ENCODE measurements around the gene EHBP1.

Gene EHBP1

GRCh38 chr2:62944362-62944761 lies 238.8 kb downstream of the EHBP1 start:
- DNase-seq (ENCODE audit: low read depth in 2 of 2, low spot score in 1 of 2) = no peak

GRCh38 chr2:62947403-62947802 lies 241.9 kb downstream of the EHBP1 start:
- DNase-seq (ENCODE audit: low read depth in 2 of 2, low spot score in 1 of 2) = no peak

- DNase-seq (ENCODE audit: low read depth in 2 of 2, low spot score in 1 of 2) = no peak
Measured at GRCh38 chr2:62956651-62957050, 251.1 kb downstream of the EHBP1 start.

- no peak for DNase-seq (ENCODE audit: low read depth in 2 of 2, low spot score in 1 of 2)
Measured at GRCh38 chr2:62958206-62958605, 252.7 kb downstream of the EHBP1 start.

GRCh38 chr2:62964050-62964449 lies 258.5 kb downstream of the EHBP1 start:
- DNase-seq (ENCODE audit: low read depth in 2 of 2, low spot score in 1 of 2) = no peak

GRCh38 chr2:62964671-62965070 lies 259.2 kb downstream of the EHBP1 start:
- no peak for DNase-seq (ENCODE audit: low read depth in 2 of 2, low spot score in 1 of 2)

- no peak for DNase-seq (ENCODE audit: low read depth in 2 of 2, low spot score in 1 of 2)
Measured at GRCh38 chr2:62966991-62967390, 261.5 kb downstream of the EHBP1 start.

- no peak for DNase-seq (ENCODE audit: low read depth in 2 of 2, low spot score in 1 of 2)
Measured at GRCh38 chr2:62968168-62968567, 262.7 kb downstream of the EHBP1 start.

- no peak for DNase-seq (ENCODE audit: low read depth in 2 of 2, low spot score in 1 of 2)
Measured at GRCh38 chr2:62968668-62969067, 263.2 kb downstream of the EHBP1 start.

GRCh38 chr2:62971936-62972335 lies 266.4 kb downstream of the EHBP1 start:
- no peak for DNase-seq (ENCODE audit: low read depth in 2 of 2, low spot score in 1 of 2)

- DNase-seq (ENCODE audit: low read depth in 2 of 2, low spot score in 1 of 2) = no peak
Measured at GRCh38 chr2:62972601-62973000, 267.1 kb downstream of the EHBP1 start.

- no peak for DNase-seq (ENCODE audit: low read depth in 2 of 2, low spot score in 1 of 2)
Measured at GRCh38 chr2:62974999-62975398, 269.5 kb downstream of the EHBP1 start.

GRCh38 chr2:62991605-62992004 lies 286.1 kb downstream of the EHBP1 start:
- no peak for DNase-seq (ENCODE audit: low read depth in 2 of 2, low spot score in 1 of 2)

- DNase-seq (ENCODE audit: low read depth in 2 of 2, low spot score in 1 of 2) = no peak
Measured at GRCh38 chr2:62992561-62992960, 287.0 kb downstream of the EHBP1 start.

GRCh38 chr2:62994206-62994605 lies 288.7 kb downstream of the EHBP1 start:
- DNase-seq (ENCODE audit: low read depth in 2 of 2, low spot score in 1 of 2) = no peak

GRCh38 chr2:62996534-62997186 lies 291.1 kb downstream of the EHBP1 start:
- DNase-seq (ENCODE audit: low read depth in 2 of 2, low spot score in 1 of 2) = no peak

GRCh38 chr2:62998949-62999348 lies 293.4 kb downstream of the EHBP1 start:
- no peak for DNase-seq (ENCODE audit: low read depth in 2 of 2, low spot score in 1 of 2)

GRCh38 chr2:62999905-63000304 lies 294.4 kb downstream of the EHBP1 start:
- no peak for DNase-seq (ENCODE audit: low read depth in 2 of 2, low spot score in 1 of 2)

- no peak for DNase-seq (ENCODE audit: low read depth in 2 of 2, low spot score in 1 of 2)
Measured at GRCh38 chr2:63000801-63001200, 295.3 kb downstream of the EHBP1 start.

GRCh38 chr2:63001576-63001975 lies 296.1 kb downstream of the EHBP1 start:
- DNase-seq (ENCODE audit: low read depth in 2 of 2, low spot score in 1 of 2) = no peak

GRCh38 chr2:63003351-63003750 lies 297.8 kb downstream of the EHBP1 start:
- DNase-seq (ENCODE audit: low read depth in 2 of 2, low spot score in 1 of 2) = no peak

- DNase-seq (ENCODE audit: low read depth in 2 of 2, low spot score in 1 of 2) = no peak
Measured at GRCh38 chr2:63007813-63008458, 302.4 kb downstream of the EHBP1 start.

GRCh38 chr2:63008838-63009237 lies 303.3 kb downstream of the EHBP1 start:
- no peak for DNase-seq (ENCODE audit: low read depth in 2 of 2, low spot score in 1 of 2)

All from stimulated activated CD8-positive, alpha-beta memory T cell treated with anti-CD3 and anti-CD28 coated beads, Interleukin-4, amount 100 ng/mL, for 4 hours (primary cell).